C1 segment of cervical spinal cord (tissue), 14 donors: ENCODE measurements around the gene SUPT20HL1.

ENCODE experiments used
- DNase-seq, 14 donors: peaks; one replicate each; lab custom pipeline; 2025; lab: John Stamatoyannopoulos, UW

Gene SUPT20HL1

GRCh38 chrX:24396236-24396930 lies 35.9 kb downstream of the SUPT20HL1 start:
- no peak for DNase-seq

GRCh38 chrX:24396931-24397279 lies 36.5 kb downstream of the SUPT20HL1 start:
- no peak for DNase-seq

GRCh38 chrX:24398766-24399165 lies 38.3 kb downstream of the SUPT20HL1 start:
- DNase-seq: no peak

GRCh38 chrX:24399550-24399949 lies 39.1 kb downstream of the SUPT20HL1 start:
- no peak for DNase-seq

- DNase-seq: no peak
Measured at GRCh38 chrX:24405959-24406358, 45.5 kb downstream of the SUPT20HL1 start.
